NCI-H69 (cell line): ENCODE data around the gene GRB2.

Experiments
- DNase-seq: peaks from one replicate; lab custom pipeline; 2025; lab: John Stamatoyannopoulos, UW

Gene GRB2

GRCh38 chr17:75414488-75414887, 9.0 kb upstream of the GRB2 start:
- DNase-seq = no peak

- DNase-seq = peak; percentile 83
Observed at GRCh38 chr17:75412455-75413317, 7.2 kb upstream of the GRB2 start.

- DNase-seq = no peak
Observed at GRCh38 chr17:75411328-75412067, 6.0 kb upstream of the GRB2 start.

GRCh38 chr17:75410141-75410540, 4.7 kb upstream of the GRB2 start:
- no peak for DNase-seq

GRCh38 chr17:75407655-75408352, 2.3 kb upstream of the GRB2 start:
- DNase-seq = no peak

- peak; percentile 61 for DNase-seq
Observed at GRCh38 chr17:75406222-75406615, 741 bp upstream of the GRB2 start.

GRCh38 chr17:75404731-75405364, 630 bp downstream of the GRB2 start:
- DNase-seq = peak; percentile 67

- peak; percentile 86 for DNase-seq
Observed at GRCh38 chr17:75404223-75404730, 1.2 kb downstream of the GRB2 start.

- no peak for DNase-seq
Observed at GRCh38 chr17:75403131-75403530, 2.3 kb downstream of the GRB2 start.

- DNase-seq = no peak
Observed at GRCh38 chr17:75402026-75402425, 3.5 kb downstream of the GRB2 start.

GRCh38 chr17:75400326-75400939, 5.0 kb downstream of the GRB2 start:
- no peak for DNase-seq

GRCh38 chr17:75398279-75398678, 7.2 kb downstream of the GRB2 start:
- DNase-seq = no peak

GRCh38 chr17:75397217-75397616, 8.3 kb downstream of the GRB2 start:
- no peak for DNase-seq

- no peak for DNase-seq
Observed at GRCh38 chr17:75396796-75397195, 8.7 kb downstream of the GRB2 start.

- no peak for DNase-seq
Observed at GRCh38 chr17:75396025-75396424, 9.5 kb downstream of the GRB2 start.

GRCh38 chr17:75394332-75394918, 11.1 kb downstream of the GRB2 start:
- peak; percentile 71 for DNase-seq

GRCh38 chr17:75393523-75394331, 11.8 kb downstream of the GRB2 start:
- peak; percentile 99 for DNase-seq

GRCh38 chr17:75392559-75392958, 12.9 kb downstream of the GRB2 start:
- DNase-seq = no peak

- no peak for DNase-seq
Observed at GRCh38 chr17:75390982-75391381, 14.5 kb downstream of the GRB2 start.

GRCh38 chr17:75388476-75389030, 16.9 kb downstream of the GRB2 start:
- DNase-seq = no peak
